RWPE1 (cell line): ENCODE measurements around the gene NGEF.
A peak's percentile ranks its signal among the peaks of the same experiment; 100 is the strongest.

ENCODE experiments used
- CTCF ChIA-PET: fragments of 350-600 bp; sonication (Branson Sonifier 250); formaldehyde crosslinking; extraction: SDS; loops from one replicate; lab custom pipeline; 2021; lab: Yijun Ruan, JAX
- POLR2A ChIA-PET: fragments of 400-600 bp; formaldehyde crosslinking; extraction: SDS; loops from one replicate; lab custom pipeline; 2020; ENCODE audit warnings: antibody characterized with exemption; ENCODE audit not compliant: low non-redundant PET; lab: Yijun Ruan, JAX
- DNase-seq: peaks from one replicate; pipeline ENCODE4 v3.0.0; 2012; ENCODE audit warnings: low spot score
- H3K27ac ChIP-seq: fragments of 450-650 bp; 2 replicates; pipeline ENCODE4 v1.5.1; 2017
- CTCF ChIP-seq: fragments of 450-650 bp; conservative IDR thresholded peaks from 2 replicates; pipeline ENCODE4 v1.5.1; 2017; ENCODE audit warnings: low read depth, mild to moderate bottlenecking

NGEF gene

GRCh38 chr2:232896720-232897597, 116.1 kb downstream of the NGEF start:
- POLR2A ChIA-PET = no interaction called here
- CTCF ChIA-PET = interaction anchor here (0.6 kb wide), 1 partner anchor 127 kb away, joined by 5 read pairs; no protein-coding TSS in a partner anchor

DNA sequence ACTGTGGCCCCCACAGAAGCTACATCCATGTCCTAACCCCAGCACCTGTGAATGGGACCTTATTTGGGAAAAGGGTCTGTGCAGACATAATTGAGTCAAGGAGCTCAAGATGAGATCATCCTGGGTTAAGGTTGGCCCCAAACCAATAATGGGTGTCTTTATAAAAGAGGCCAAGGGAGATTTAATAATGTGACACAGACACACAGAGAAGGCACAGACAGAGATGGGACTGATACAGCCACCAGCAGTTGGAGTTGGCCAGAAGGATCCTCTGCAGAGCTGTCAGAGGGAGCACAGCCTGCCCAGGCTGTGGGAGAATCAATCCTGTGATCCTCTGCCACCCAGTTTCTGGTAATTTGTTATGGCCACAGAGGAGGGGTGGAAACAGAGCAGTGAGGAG, 116.9 kb downstream of the NGEF start:
- CTCF ChIA-PET = no interaction called here
- POLR2A ChIA-PET = no interaction called here
- no peak for DNase-seq
- no peak overlapping the region for H3K27ac ChIP-seq
- no peak for TF ChIP-seq CTCF

More at GRCh38 chr2:232896720-232897597, 116.1 kb downstream of the NGEF start:
- TF ChIP-seq CTCF = no peak
- no peak for DNase-seq
- H3K27ac ChIP-seq = peak overlapping the region; percentile 31; the same call in 1 of the 2 replicates

DNA sequence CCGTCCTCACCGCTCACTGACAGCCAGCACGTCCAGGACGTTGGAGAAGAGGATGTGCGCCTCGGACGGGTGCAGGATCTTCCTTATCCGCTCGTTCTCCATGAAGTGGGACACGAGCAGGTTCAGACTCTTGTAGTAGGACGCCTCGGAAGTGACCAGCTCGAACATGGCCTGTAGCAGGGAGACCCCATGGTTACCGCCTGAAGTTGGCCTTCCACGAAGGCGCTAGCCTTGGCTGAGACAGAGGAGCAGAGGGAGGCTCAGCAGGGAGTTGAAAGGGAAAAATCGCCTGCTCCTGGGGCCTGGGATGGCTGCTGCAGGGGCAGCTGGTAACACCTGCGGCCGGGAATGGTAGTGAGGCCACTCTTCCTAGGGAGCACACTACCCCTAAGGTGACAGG, 118.3 kb downstream of the NGEF start:
- no peak overlapping the region for H3K27ac ChIP-seq
- no peak for DNase-seq
- POLR2A ChIA-PET = no interaction called here
- TF ChIP-seq CTCF = no peak
- CTCF ChIA-PET = no interaction called here

DNA sequence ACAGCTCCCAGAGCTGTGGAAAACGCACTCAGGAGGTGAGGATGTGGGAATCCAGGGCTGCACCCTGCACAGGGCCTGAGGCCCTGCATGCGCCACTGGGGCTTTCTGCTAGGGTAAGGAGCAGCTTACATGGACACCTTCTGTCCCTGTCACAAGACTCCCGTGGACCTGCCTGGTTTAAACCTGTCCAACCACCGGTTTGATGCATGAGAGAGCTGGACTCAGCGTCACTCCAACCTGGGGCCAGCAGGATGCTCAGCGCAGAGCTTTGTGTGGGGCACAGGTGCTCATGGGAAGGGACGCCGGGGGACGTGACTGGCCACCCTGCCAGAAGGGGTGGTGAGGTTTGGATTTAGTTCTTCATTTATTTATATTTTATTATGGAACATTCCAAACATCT, 118.8 kb downstream of the NGEF start:
- no peak for TF ChIP-seq CTCF
- no peak overlapping the region for H3K27ac ChIP-seq
- no peak for DNase-seq
- ChIA-PET CTCF (no interaction called here), POLR2A (no interaction called here)

DNA sequence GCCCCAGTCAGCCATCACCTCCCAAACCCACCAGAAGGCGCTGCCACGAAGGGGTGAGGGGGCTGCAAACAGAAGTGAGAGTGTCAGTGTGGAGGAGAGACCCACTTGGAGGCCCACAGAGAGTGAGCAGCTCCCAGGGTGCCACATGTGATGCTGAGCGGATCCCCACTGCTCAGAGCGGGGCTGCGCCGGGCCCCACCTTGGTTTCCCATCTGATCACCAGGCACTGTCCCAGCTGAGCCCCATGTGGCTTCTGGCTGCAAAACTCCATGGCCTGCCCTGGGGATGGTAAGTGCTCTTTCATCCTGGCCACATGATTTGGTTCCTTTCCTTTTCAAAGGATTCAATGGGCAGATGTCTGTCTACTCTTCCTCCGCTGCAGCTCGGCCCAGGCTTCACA, 119.2 kb downstream of the NGEF start:
- ChIA-PET CTCF (no interaction called here), POLR2A (no interaction called here)
- no peak overlapping the region for H3K27ac ChIP-seq
- no peak for DNase-seq
- TF ChIP-seq CTCF = no peak

DNA sequence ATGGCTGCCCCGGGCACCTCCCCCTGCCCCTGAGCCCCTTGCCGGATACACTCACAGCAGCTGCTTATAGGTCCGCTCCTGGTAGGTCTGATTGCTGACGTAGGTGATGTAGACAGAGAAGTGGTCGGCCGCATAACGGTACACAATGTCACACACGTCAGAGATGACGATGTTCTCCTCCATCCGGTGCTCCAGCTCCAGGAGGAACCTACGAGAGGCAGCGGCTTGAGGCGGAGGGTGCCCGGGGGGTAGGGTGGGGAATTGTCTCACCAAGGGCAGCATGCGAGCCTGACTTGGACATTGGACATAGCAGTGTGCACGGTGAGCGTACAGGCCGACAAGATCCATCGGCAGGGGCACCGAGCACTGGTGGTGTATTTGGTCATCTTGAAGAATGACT, 120.2 kb downstream of the NGEF start:
- H3K27ac ChIP-seq = no peak overlapping the region
- ChIA-PET POLR2A (no interaction called here), CTCF (interaction anchor here (0.6 kb wide), 1 partner anchor 324 kb away, joined by 3 read pairs; no protein-coding TSS in a partner anchor)
- TF ChIP-seq CTCF = no peak
- no peak for DNase-seq
